GM19328 (cell line): ENCODE results near the gene CCPG1.
"Not testable (repeated sequence)": the region's sequence is repeated elsewhere in the genome, so short reads cannot be mapped to it uniquely, and the experiment has no call there.

Experiments
- ATAC-seq: cut with Tn5 transposase; IDR thresholded peaks from one replicate; pipeline ENCODE4 v1.9.1; 2021; ENCODE audit warnings: mild to moderate bottlenecking, moderate library complexity; ENCODE audit not compliant: unreplicated experiment

Gene CCPG1

DNA sequence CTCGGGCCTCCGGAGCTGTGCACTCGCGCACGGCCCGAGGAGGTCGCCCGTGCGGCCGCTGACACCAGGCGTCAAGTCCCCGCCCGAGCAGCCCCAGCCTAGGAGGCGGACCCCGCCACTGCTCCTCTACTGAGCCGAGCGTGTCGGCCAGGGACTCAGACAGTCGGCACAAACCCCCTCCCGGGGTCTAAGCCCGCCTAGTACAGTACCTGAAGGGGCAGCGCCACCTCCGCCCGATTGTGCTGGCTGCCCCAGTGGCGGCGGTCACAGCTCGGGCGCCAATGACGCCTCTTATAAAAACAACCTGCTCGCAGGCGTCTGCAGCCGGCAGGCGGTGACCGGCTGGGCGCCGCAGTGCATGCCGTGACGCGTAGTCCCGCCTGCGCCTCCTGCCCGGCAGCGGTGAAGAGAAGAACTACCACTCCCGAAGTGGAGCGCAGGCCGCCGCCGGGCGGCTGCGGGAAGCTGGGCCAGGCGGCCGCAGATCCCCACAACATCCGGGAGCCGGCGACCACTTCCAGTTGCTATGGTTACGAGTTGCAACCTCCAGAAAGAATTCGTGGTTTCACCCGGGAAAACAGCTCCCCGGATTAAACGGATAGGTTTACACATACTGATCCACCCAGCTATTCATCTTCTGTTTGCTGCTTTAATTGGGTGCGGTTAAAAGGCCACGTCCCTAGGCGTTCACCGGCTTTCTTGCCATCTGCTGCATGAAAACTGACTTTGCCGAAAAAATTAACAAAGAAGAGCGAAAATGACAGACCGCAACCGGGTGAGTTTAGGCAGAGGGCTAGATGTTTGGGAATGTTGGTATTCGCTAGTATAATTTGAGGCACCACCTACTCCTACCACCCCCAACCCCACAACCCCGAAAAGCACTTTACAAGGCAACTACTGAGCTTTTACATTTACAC, at the start of gene CCPG1, which contains the start of gene PIERCE2:
CCPG1 (minus strand) TSS at position 348 of the 917 bp plus-strand sequence. CDS start 18,935 bp downstream, outside the sequence.
PIERCE2 (plus strand) TSS at position 484 of the 917 bp plus-strand sequence; CDS start at position 758, 274 bp downstream.
- peak; percentile 94 for ATAC-seq

- no peak for ATAC-seq
Measured at GRCh38 chr15:55457401-55458022, 49.4 kb upstream of the CCPG1 start.

DNA sequence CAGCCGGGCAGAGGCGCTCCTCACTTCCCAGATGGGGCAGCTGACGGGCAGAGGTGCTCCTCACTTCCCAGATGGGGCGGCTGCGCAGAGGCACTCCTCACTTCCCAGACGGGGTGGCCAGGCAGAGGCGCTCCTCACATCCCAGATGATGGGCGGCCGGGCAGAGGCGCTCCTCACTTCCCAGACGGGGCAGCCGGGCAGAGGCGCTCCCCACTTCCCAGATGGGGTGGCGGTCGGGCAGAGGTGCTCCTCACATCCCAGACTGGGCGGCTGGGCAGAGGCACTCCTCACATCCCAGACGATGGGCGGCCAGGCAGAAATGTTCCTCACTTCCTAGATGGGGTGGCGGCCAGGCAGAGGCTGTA, 38.9 kb upstream of the CCPG1 start:
- not testable (repeated sequence) for ATAC-seq

DNA sequence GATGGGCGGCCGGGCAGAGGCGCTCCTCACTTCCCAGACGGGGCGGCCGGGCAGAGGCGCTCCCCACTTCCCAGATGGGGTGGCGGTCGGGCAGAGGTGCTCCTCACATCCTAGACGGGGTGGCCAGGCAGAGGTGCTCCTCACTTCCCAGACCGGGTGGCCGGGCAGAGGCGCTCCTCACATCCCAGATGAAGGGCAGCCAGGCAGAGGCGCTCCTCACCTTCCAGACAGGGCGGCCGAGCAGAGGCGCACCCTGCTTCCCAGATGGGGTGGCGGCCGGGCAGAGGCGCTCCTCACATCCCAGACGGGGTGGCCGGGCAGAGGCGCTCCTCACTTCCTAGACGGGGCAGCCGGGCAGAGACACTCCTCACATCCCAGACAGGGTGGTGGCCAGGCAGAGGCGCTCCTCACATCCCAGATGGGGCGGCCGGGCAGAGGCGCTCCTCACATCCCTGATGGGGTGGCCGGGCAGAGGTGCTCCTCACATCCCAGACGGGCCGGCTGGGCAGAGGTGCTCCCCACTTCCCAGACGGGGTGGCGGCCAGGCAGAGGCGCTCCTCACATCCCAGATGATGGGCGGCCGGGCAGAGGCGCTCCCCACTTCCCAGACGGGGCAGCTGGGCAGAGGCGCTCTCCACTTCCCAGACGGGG, 38.3 kb upstream of the CCPG1 start:
- not testable (repeated sequence) for ATAC-seq

GRCh38 chr15:55445936-55446335, 37.8 kb upstream of the CCPG1 start:
- not testable (repeated sequence) for ATAC-seq

DNA sequence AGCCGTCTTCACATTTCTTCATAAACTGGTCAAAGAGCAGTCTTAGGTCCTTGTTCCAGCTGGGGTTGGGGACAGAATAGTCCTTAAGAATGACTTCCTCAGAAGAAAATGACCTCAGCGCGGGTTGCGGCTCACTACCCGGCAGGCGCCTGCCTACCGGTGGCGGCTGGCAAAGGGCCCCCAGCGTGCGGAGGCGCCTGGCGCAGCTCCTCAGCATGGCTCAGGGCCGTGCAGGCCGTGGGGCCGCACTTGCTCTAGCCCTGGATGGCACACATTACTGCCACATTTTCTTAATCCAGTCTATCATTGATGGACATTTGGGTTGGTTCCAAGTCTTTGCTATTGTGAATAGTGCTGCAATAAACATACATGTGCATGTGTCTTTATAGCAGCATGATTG, 35.0 kb upstream of the CCPG1 start:
- not testable (repeated sequence) for ATAC-seq

DNA sequence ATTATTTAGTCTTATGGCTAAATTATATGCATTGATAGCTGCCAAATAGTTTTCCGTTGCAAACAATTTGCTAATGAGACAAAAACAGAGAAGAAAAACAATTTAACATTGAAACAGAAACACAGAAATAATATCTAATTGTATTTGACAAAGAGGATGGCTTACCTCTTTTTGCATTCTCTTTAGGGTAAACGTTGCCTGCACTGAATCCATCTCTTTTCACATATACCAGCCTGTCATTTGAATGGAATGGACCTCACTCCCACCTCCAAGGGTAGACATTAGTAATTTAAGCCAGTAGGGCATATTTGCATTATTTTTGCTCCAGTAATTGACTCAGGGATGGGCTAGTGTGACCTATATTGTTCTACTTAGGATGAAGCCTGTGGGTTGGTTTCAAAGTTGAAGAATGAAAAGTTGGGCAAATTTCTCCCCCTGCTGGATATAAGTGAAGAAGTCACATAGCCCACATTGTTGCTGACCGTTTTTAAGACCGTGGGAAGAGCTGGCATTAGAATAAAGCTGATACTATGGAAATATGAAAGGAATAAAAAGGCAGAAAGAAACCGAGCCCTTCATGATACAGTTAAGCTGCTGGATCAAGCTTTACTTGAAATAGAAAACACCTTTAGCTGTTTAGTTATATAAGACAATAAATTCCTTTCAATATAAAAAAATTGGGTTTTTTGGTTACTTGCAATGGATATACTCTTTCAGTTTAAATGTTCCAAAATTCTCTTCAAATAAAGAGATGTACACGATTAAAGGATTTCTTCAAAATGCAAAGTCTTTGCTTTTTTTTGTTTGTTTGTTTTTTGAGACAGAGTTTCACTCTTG, 27.0 kb upstream of the CCPG1 start:
- peak; percentile 60 for ATAC-seq

GRCh38 chr15:55422089-55422488, 13.9 kb upstream of the CCPG1 start:
- no peak for ATAC-seq

GRCh38 chr15:55420171-55420866, 12.2 kb upstream of the CCPG1 start:
- no peak for ATAC-seq

DNA sequence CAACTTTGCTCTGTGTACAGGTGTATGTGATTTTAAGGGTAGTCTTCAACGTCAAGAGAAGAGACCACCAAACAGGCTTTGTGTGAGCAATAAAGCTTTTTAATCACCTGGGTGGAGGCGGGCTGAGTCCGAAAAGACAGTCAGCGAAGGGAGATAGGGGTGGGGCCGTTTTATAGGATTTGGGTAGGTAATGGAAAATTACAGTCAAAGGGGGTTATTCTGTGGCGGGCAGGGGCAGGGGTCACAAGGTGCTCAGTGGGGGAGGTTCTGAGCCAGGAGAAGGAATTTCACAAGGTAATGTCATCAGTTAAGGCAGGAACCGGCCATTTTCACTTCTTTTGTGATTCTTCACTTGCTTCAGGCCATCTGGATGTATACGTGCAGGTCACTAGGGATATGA, 9.5 kb upstream of the CCPG1 start:
- not testable (repeated sequence) for ATAC-seq

DNA sequence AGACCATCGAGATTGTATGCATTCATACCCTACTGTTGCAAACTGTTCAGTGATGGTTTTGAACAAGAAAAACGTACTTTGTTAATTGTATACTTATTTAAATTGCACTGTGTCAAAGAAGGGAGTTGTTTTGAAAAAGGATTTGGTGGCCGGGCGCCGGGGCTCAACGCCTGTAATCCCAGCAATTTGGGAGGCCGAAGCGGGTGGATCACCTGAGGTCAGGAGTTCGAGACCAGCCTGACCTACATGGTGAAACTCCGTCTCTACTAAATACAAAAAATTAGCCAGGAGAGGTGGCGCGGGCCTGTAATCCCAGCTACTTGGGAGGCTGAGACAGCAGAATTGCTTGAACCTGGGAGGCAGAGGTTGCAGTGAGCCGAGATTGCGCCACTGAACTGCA, 817 bp upstream of the CCPG1 start:
- not testable (repeated sequence) for ATAC-seq

DNA sequence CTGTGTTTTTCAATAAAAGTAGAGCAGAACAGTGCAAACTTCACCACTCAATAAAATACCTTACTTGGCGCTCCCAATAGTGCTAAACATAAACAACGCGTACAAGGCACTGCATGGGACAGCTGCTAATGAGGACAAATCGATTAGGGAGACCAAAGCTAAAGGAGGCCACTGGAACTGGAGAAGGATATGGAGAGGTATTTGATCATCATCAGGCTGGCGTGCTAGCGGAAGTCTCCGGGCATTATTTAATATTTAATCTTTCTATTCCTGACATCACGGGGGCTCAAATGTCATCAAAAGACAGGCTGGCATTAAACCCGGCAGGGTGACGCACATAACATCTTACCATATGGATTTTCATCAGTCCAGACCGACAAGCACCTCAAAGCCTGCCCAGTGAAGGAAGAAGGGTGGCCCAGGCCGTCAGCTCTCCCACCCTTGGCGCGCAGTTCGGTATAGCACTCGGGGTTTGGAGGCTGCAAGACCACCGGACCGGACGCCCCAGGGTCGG, 604 bp downstream of the CCPG1 start:
- no peak for ATAC-seq

DNA sequence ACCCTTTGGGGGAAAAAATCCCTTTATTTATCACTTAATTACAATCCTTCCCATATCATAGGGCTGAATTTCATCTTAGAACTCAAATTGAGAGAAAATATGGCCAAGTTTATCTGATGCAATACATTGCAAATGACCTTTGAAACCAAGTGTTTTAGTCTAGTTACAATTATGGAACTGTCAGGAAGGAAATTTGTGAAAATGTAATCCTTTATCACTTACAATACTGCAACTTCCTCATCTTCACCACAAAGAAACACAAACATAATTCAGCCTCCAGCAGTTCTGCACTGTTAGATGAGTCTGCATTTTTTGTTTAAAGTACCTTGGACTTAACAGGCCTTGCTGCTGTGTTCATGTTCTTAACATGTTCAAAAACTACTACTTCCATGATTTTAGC, 4.6 kb downstream of the CCPG1 start:
- no peak for ATAC-seq

GRCh38 chr15:55402707-55403106, 5.5 kb downstream of the CCPG1 start:
- ATAC-seq, result no peak

- ATAC-seq, result no peak
Measured at GRCh38 chr15:55401786-55402246, 6.3 kb downstream of the CCPG1 start.

- ATAC-seq, result not testable (repeated sequence)
Measured at GRCh38 chr15:55400050-55400449, 8.1 kb downstream of the CCPG1 start.

DNA sequence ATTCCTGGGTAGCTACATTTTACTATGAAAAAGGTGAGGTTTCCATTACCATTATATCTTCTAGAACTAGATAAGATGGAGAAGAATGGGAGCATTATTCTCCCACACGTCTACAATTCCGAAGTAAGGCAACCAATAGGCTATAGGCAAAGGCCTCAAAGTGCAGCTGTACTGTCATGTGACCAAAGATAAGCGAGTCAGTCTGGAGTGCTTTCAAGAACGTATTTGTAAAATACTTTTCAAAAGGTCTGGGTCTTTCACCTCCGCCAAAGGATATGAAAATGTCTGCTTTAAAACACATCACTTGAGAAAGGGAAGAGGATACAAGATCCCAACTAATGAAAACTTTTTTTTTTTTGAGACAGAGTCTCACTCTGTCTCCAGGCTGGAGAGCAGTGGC, 9.9 kb downstream of the CCPG1 start:
- ATAC-seq, result no peak

DNA sequence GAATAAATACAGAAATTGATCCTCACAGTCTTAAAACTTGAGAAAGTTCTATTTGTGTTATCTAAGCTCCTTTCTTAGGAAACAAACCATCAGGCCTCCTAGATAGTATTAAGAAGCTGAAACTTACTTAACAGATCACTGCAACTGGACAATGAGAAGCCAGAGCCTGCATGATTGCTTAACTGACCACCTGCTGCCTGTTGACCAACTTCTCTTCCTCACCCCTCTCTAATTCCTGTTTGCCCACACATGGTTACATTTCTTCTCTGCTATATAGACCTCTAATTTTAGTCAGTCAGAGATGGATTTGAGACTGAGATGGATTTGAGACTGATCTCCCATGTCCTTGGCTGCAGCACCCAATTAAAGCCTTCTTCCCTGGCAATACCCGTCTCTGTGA, 13.5 kb downstream of the CCPG1 start:
- ATAC-seq, result no peak

GRCh38 chr15:55389264-55389607, 18.9 kb downstream of the CCPG1 start:
- no peak for ATAC-seq

DNA sequence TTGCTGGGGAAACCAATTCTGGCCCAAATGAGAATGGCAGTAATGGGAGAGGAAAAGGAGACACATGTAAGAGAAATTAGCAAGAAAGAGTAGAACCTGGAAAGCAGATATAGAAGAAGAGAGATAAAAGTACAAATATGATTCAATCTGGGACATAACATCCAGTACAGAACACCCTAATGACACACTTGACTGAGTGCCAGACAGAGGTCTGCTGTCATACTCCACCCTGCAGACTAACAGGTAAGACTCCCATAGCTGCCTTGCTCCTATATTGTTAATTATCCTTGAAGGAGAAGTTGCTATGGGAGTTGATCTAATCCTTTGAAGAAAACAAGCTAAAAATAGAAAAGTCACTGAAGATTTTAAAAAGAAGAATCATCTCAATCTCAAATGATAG, 21.1 kb downstream of the CCPG1 start:
- ATAC-seq, result no peak
